IPS-18a (cell line): Measurements from ENCODE around the gene MAPRE2.
A peak's percentile ranks its signal among the peaks of the same experiment; 100 is the strongest.

Experiments
- H3K27ac ChIP-seq: one replicate; pipeline ENCODE4 v1.5.1; 2013; ENCODE audit warnings: low read length
- H3K27me3 ChIP-seq: one replicate; pipeline ENCODE4 v1.6.1; 2013; ENCODE audit warnings: mild to moderate bottlenecking, low read length; ENCODE audit not compliant: control insufficient read depth, insufficient read depth
- H3K36me3 ChIP-seq: one replicate; pipeline ENCODE4 v1.6.1; 2013; ENCODE audit warnings: low read depth, low read length; ENCODE audit not compliant: control insufficient read depth
- H3K4me1 ChIP-seq: one replicate; pipeline ENCODE4 v1.6.1; 2013; ENCODE audit warnings: low read depth, low read length; ENCODE audit not compliant: control insufficient read depth
- H3K4me3 ChIP-seq: one replicate; pipeline ENCODE4 v1.5.1; 2013; ENCODE audit warnings: low read length
- H3K9ac ChIP-seq: one replicate; pipeline ENCODE4 v1.6.1; 2013; ENCODE audit warnings: mild to moderate bottlenecking, low read length, moderate library complexity
- H3K9me3 ChIP-seq: one replicate; pipeline ENCODE4 v1.6.1; 2013; ENCODE audit warnings: low read depth, low read length; ENCODE audit not compliant: control insufficient read depth

MAPRE2 gene

DNA sequence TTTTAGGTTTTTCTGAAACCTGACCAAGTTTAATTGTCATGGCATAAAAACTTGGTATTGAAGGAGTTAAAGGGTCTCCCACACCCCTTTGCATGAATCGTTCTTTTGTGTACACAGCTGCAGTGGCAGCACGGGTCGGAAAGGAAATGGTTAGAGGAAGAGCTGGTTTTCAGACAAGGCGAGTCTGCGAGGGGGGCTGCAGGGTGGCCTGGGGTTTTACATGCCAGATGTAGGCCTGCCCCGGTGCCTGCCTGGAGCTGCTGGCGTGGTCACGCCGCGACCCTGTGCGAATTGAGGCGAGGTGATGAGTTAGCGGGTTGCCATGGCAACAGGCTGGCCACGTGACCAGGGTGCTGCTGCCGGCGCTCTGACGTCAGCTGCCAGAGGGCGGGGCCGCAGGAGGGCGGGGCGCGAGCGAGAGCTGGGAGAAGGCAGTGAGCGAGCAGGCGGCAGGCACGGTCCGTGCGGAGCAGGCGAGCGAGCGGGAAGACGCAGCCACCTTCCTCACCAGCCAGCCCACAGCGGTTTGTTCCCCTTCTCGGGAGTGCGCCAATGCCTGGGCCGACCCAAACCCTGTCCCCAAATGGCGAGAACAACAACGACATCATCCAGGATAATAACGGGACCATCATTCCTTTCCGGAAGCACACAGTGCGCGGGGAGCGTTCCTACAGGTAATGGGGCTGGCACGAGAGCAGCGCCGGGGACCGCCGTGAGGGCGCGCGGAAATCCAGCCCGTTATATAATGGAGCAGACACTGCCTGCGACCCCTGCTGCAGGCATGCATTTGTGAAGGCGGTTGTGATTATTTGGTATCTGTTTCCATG is at the start of gene MAPRE2:
Gene MAPRE2, plus strand, starts transcription at position 426 of the 827 bp plus-strand sequence. Its CDS starts 127 bp downstream, at position 553.
- Histone ChIP-seq H3K4me1 (peaks cover 28% of the 10 kb centered on the region), H3K4me3 (peak within 1 kb of the TSS; percentile 95)

DNA sequence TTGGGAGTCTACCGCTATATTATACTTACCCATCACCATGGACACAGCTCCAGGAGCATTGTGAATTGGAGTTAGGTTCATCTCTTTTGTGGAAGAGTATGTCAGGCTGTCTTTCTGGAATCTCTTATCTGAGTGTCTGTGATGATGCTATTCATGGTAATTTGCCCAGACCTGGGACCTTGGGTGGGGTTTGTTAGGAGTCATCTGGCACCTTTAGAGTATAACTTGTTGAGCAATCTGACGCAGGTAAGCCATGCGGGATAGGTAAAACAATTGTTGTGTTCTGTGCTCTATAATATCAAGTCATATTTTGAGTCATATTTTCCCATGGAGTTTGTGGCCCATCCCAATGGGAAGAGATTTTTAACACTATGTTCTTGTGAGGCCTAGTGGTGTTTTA is 49.7 kb upstream of the MAPRE2 start:
- H3K27ac ChIP-seq, result no peak overlapping the region
- H3K4me1 ChIP-seq, result no peaks in the 10 kb centered on the region
- no peaks in the 10 kb centered on the region for H3K36me3 ChIP-seq
- peaks cover 6% of the 10 kb centered on the region for H3K9me3 ChIP-seq
- no peak overlapping the region for H3K9ac ChIP-seq
- no peaks in the 10 kb centered on the region for H3K27me3 ChIP-seq
- H3K4me3 ChIP-seq, result no peak overlapping the region

More for the DNA sequence above, at the start of gene MAPRE2:
- no peaks in the 10 kb centered on the region for H3K9me3 ChIP-seq
- peak within 1 kb of the TSS; percentile 78 for H3K27ac ChIP-seq
- no peaks in the 10 kb centered on the region for H3K27me3 ChIP-seq
- H3K9ac ChIP-seq, result peak within 1 kb of the TSS; percentile 81
- no peaks in the 10 kb centered on the region for H3K36me3 ChIP-seq

DNA sequence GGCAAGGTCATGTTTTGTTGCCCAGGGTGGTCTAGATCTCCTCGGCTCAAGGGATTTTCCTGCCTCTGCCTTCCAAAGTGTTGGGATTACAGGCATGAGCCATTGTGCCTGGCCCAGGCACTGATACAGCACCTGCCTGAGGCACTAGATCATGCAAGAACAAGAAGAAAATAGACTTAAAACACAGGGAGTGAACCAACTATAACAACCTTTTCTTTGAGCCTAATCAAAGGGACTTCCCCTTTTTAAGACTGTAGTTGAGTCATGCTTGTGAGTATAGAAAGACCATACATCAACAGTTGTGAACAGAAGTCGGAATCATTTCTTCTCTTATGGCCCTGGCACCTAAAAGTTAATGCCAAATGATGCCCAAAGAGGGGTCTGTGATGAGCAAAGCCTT is 47.9 kb upstream of the MAPRE2 start:
- Histone ChIP-seq H3K27me3 (no peaks in the 10 kb centered on the region), H3K4me3 (no peak overlapping the region), H3K36me3 (no peaks in the 10 kb centered on the region), H3K4me1 (no peaks in the 10 kb centered on the region), H3K9ac (no peak overlapping the region), H3K9me3 (peaks cover 6% of the 10 kb centered on the region), H3K27ac (no peak overlapping the region)

DNA sequence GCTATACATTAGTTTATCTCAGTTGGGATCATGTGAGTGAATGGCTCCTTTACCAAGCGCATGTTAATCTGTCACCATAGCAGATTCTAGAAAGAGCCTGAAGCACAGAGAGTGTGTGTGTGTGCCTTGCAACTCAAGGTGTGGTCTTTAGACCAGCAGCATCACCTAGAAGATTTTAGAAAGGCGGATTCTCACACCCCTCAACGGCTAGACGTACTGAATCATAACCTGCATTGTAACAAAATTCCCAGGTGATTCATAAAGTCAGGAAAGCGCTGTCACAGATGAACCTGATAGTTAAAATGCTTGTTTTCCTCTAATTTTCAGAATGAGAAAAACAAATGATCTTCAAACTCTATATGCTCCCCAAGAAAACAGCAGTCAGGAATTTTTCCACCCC is 45.5 kb upstream of the MAPRE2 start:
- H3K4me1 ChIP-seq, result peaks cover 5% of the 10 kb centered on the region
- no peak overlapping the region for H3K4me3 ChIP-seq
- no peaks in the 10 kb centered on the region for H3K27me3 ChIP-seq
- H3K9me3 ChIP-seq, result peaks cover 6% of the 10 kb centered on the region
- H3K36me3 ChIP-seq, result no peaks in the 10 kb centered on the region
- no peak overlapping the region for H3K9ac ChIP-seq
- no peak overlapping the region for H3K27ac ChIP-seq

DNA sequence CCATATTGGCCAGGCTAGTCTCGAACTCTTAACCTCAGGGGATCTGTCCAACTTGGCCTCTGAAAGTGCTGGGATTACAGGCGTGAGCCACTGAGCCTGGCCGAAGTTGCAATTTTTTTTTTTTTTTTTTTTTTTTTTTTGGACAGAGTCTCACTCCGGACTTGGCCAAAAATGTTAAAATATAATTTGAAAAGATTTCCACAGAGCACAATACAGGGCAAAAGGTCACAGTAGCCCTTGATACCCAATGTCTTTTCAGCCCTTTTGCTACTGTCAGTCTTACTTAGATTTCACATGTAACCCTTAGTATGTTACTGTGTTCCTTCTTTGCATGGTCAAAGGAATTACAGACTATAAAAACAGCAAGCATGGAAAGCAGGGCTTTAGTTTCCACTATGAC is 42.6 kb upstream of the MAPRE2 start:
- H3K9me3 ChIP-seq, result peaks cover 6% of the 10 kb centered on the region
- H3K27ac ChIP-seq, result no peak overlapping the region
- no peaks in the 10 kb centered on the region for H3K27me3 ChIP-seq
- H3K36me3 ChIP-seq, result no peaks in the 10 kb centered on the region
- H3K4me1 ChIP-seq, result peaks cover 5% of the 10 kb centered on the region
- H3K4me3 ChIP-seq, result no peak overlapping the region
- no peak overlapping the region for H3K9ac ChIP-seq

DNA sequence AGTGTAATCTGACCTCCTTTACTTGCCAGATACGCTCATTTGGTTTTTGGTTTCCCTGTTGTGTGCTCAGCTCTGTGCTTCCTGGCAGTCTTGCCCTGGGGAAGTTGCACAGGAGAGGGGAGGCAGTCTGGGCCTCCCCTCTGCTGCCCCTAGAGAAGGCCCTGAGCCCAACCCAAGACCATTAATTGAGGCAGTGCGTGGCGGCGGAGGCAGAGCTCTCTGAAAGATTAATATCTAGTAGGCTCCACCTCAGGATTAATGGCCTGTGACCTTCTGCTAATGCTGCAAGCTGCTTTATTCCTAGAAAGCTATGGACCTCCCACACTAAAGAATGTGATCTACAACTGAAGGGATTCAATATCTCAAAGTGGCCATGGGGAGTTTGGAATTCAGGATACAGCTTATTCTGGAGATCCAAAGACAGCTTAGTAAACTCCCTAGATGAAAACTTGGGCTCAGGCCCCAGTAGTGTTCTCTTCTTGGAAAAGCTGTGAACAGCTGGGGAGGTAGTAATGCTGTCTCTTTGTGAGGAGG is 41.4 kb upstream of the MAPRE2 start:
- H3K9me3 ChIP-seq, result peaks cover 6% of the 10 kb centered on the region
- no peak overlapping the region for H3K27ac ChIP-seq
- no peak overlapping the region for H3K9ac ChIP-seq
- no peak overlapping the region for H3K4me3 ChIP-seq
- H3K27me3 ChIP-seq, result no peaks in the 10 kb centered on the region
- peaks cover 5% of the 10 kb centered on the region for H3K4me1 ChIP-seq
- no peaks in the 10 kb centered on the region for H3K36me3 ChIP-seq

DNA sequence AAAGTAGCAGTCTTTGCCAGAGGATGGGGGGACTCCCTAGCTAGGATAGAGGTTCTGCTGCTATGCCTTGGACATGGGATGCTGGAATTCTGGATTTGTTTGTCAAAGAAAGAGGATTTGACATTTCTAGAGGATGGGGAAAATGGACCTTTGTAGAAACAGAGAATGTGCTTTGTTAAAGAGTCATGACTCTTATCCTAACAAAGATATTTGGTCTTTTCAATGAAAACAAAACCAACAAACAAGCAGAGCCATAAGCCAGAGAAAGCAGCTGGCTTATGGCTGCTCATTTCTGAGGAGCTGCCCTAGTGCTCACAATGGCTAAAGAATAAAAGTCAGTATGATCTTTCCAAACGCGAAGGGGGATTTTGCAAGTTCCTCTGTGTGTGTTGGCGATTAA is 40.8 kb upstream of the MAPRE2 start:
- Histone ChIP-seq H3K4me3 (no peak overlapping the region), H3K4me1 (peaks cover 5% of the 10 kb centered on the region), H3K27ac (no peak overlapping the region), H3K27me3 (no peaks in the 10 kb centered on the region), H3K9me3 (peaks cover 6% of the 10 kb centered on the region), H3K9ac (no peak overlapping the region), H3K36me3 (no peaks in the 10 kb centered on the region)

DNA sequence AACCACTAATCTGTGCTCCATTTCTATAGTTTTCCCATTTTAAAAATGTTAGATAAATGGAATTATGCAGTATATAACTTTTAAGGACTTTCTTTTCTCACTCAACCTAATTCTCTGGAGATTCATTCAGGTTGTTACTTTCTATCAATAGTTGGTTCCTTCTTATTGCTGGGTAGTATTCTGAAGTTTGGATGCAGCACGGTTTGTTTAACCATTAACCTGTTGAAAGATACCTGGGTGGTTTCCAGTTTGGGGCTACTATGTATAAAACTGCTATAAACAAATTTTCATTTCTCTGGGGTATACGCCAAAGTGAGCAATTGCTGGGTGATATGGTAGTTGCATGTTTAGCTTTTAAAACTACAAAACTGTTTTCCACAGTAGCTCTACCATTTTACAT is 39.1 kb upstream of the MAPRE2 start:
- no peak overlapping the region for H3K4me3 ChIP-seq
- H3K9ac ChIP-seq, result no peak overlapping the region
- peaks cover 5% of the 10 kb centered on the region for H3K4me1 ChIP-seq
- H3K36me3 ChIP-seq, result no peaks in the 10 kb centered on the region
- H3K9me3 ChIP-seq, result no peaks in the 10 kb centered on the region
- H3K27me3 ChIP-seq, result no peaks in the 10 kb centered on the region
- no peak overlapping the region for H3K27ac ChIP-seq

DNA sequence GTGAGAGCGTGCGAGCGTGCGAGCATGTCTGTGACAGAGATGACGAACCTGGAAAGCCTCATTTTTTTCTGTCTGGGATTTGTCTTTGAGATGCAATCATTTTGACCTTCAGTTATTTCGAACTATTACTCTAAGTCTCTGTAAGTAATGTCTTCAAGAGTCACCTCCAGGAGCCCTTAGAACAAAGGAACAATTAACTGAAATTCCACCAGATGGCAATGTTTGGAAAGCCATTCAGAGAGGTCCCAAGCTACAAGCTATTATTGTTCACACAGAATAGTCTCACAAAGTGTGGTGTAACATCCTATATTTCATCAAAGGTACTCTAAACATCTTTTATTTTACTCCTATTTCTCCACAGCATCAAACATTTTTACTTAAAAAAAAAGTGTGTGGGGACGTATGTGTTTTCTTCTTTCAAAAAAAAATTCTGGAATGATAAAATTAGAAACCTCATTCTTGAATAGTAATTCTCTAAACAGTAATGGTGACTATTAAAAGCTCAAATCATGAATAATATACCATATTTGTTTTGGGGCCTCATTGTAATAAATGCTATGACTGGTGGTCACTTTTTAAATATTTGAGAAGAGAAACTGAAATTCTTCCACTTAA is 35.1 kb upstream of the MAPRE2 start:
- Histone ChIP-seq H3K36me3 (no peaks in the 10 kb centered on the region), H3K9me3 (no peaks in the 10 kb centered on the region), H3K9ac (no peak overlapping the region), H3K4me3 (no peak overlapping the region), H3K27me3 (no peaks in the 10 kb centered on the region), H3K4me1 (no peaks in the 10 kb centered on the region), H3K27ac (no peak overlapping the region)

DNA sequence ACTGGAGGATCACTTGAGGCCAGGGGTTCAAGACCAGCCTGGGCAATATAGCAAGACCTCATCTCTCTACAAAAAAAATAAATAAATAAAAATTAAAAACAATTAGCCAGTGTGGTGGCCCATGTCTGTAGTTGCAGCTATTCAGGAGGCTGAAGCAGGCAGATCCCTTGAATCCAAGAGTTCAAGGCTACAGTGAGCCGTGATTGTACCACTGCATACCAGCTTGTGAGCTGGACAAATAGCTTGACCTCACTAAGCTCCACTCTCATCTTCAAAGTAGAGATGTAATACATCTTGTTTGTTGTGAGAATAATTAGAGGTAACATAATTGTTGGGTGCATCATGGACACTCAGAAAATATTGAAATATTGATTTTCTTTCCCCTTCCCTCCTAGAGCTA is 31.1 kb upstream of the MAPRE2 start:
- H3K4me3 ChIP-seq, result no peak overlapping the region
- H3K9me3 ChIP-seq, result no peaks in the 10 kb centered on the region
- no peaks in the 10 kb centered on the region for H3K36me3 ChIP-seq
- no peaks in the 10 kb centered on the region for H3K27me3 ChIP-seq
- H3K4me1 ChIP-seq, result no peaks in the 10 kb centered on the region
- no peak overlapping the region for H3K9ac ChIP-seq
- H3K27ac ChIP-seq, result no peak overlapping the region

DNA sequence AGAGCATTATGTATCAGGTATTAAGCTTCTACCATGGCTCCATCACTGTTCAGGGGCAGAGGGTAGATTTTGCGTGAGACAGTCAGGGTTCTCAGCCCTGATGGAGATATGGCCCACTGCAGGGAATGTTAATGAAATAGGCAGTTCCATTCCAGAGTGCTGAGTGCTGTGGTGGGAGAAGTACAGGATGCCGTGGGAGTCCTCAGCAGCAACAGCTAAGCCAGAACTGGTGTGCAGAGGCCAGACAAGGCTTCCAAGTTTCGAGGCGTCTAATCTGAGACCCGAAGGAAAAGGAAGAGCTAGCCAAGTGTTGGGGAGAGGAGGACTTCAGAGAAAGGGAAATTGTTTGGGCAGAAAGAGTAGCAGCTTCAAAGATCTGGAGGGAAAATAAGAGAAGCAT is 30.2 kb upstream of the MAPRE2 start:
- H3K27ac ChIP-seq, result no peak overlapping the region
- H3K36me3 ChIP-seq, result no peaks in the 10 kb centered on the region
- H3K9ac ChIP-seq, result no peak overlapping the region
- no peaks in the 10 kb centered on the region for H3K4me1 ChIP-seq
- H3K4me3 ChIP-seq, result no peak overlapping the region
- H3K27me3 ChIP-seq, result no peaks in the 10 kb centered on the region
- H3K9me3 ChIP-seq, result no peaks in the 10 kb centered on the region

DNA sequence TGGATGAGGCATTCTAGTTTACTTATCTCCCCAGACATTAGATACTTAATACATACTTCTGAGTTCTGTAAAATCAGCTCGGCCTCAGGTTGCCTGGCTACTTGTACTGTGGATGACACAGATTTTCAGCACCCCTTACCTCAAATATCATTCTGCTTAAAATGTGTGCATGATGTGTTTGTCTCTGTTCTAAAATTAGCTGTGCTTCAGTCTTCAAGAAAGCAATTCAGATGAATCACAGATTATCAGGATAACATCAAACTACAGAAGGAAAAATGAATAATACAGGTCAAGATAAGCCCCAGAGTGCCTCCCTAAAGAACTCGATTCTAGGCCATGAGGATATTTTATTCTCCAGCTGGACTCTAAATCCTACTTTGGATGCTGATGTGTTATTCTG is 21.3 kb upstream of the MAPRE2 start:
- H3K36me3 ChIP-seq, result no peaks in the 10 kb centered on the region
- H3K4me3 ChIP-seq, result no peak overlapping the region
- no peak overlapping the region for H3K27ac ChIP-seq
- H3K4me1 ChIP-seq, result peaks cover 2% of the 10 kb centered on the region
- no peaks in the 10 kb centered on the region for H3K27me3 ChIP-seq
- H3K9me3 ChIP-seq, result no peaks in the 10 kb centered on the region
- H3K9ac ChIP-seq, result no peak overlapping the region
